ENCODE data around the gene ME2. TPM values are rescaled to one million over a fixed set of nuclear protein-coding genes. Genes with fewer than 3 reads are reported as not detected.

The ME2 gene
- total and polyA plus RNA-seq, 2 donors (not counting 1 experiment from before 2014, with no cell fraction given): 28.4 to 57.8 TPM

DNA sequence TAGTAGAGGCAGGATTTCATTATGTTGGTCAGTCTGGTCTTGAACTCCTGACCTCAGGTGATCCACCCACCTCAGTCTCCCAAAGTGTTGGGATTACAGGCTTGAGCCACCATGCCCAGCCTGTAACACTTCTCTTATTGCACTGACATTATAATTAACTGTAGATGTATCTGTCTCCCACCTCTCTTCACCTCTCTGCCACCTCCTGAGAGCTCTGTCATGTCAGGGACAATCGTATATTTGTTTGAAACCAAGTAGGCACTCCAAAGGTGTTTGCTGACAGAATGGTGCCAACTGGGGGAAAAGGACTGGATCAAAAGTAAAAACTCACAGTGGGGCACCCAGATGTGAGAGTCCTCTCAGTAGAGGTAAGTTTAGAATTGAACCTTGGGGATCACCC lies 17.3 kb upstream of the ME2 start:
- Mint-ChIP-seq H3K27me3 (no peaks in the 10 kb centered on the region), H3K4me3 (no peak overlapping the region), H3K4me1 (peaks cover 10% of the 10 kb centered on the region), H3K27ac (no peak overlapping the region), H3K9me3 (ENCODE audit: insufficient read depth) (no peaks in the 10 kb centered on the region)
- no peak overlapping the region for H3K27ac ChIP-seq (ENCODE audit: low read length in 2 of 2)
- ChIA-PET POLR2A (interaction anchor here (2.1 kb wide), 1 partner anchor 17 kb away, joined by 10 read pairs; the partner anchor contains the start of gene ME2), CTCF (no interaction called here)
- no peaks in the 10 kb centered on the region for H3K79me2 ChIP-seq (ENCODE audit: control insufficient read depth, insufficient read depth, low read length)
- intact Hi-C loops (cut with micrococcal nuclease): no loop called here
- DNase-seq: no peak
- H2AFZ ChIP-seq (ENCODE audit: insufficient read depth, low read depth, low read length, poor library complexity, severe bottlenecking): no peak overlapping the region
- H3K9me3 ChIP-seq (ENCODE audit: control extremely low read depth in 1 of 3, control insufficient read depth in 2 of 3, insufficient read depth in 1 of 3, low read length in 2 of 3): no peaks in the 10 kb centered on the region
- H3K27me3 ChIP-seq (replicated peaks in 1 of 4; ENCODE audit: control extremely low read depth in 1 of 4, control insufficient read depth in 3 of 4, insufficient read depth in 4 of 4, low read length in 3 of 4): peaks cover 0 to 6% (median 0%) of the 10 kb centered on the region in 4 experiments
- no peaks in the 10 kb centered on the region for H4K20me1 ChIP-seq (ENCODE audit: control insufficient read depth, insufficient read depth, low read length, poor library complexity, severe bottlenecking)
- TF ChIP-seq, protein P1, sequence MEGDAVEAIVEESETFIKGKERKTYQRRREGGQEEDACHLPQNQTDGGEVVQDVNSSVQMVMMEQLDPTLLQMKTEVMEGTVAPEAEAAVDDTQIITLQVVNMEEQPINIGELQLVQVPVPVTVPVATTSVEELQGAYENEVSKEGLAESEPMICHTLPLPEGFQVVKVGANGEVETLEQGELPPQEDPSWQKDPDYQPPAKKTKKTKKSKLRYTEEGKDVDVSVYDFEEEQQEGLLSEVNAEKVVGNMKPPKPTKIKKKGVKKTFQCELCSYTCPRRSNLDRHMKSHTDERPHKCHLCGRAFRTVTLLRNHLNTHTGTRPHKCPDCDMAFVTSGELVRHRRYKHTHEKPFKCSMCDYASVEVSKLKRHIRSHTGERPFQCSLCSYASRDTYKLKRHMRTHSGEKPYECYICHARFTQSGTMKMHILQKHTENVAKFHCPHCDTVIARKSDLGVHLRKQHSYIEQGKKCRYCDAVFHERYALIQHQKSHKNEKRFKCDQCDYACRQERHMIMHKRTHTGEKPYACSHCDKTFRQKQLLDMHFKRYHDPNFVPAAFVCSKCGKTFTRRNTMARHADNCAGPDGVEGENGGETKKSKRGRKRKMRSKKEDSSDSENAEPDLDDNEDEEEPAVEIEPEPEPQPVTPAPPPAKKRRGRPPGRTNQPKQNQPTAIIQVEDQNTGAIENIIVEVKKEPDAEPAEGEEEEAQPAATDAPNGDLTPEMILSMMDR (IDR thresholded peaks at IDR 0.05): no peak
- TF ChIP-seq EZH2 (IDR thresholded peaks at IDR 0.05; ENCODE audit: borderline replicate concordance, insufficient read depth, low read depth, low read length, poor library complexity, severe bottlenecking): no peak
- H3K36me3 ChIP-seq (replicated peaks in 1 of 2; ENCODE audit: control extremely low read depth in 1 of 2, control insufficient read depth in 1 of 2, extremely low read depth in 1 of 2, insufficient read depth in 2 of 2, low read length in 1 of 2): no peaks in the 10 kb centered on the region
- peaks cover 13 to 15% of the 10 kb centered on the region in 2 donors for H3K4me1 ChIP-seq (ENCODE audit: control insufficient read depth in 2 of 2, insufficient read depth in 2 of 2, low read length in 2 of 2)
- H3K4me3 ChIP-seq (ENCODE audit: control extremely low read depth in 1 of 5, extremely low read depth in 1 of 5, insufficient read depth in 1 of 5, low read depth in 2 of 5, low read length in 4 of 5): no peak overlapping the region
- no peak for ATAC-seq (ENCODE audit: low read depth)
- H3K4me2 ChIP-seq (replicated peaks; ENCODE audit: low read depth, low read length, poor library complexity, severe bottlenecking): no peak overlapping the region
- no peak overlapping the region for H3K9ac ChIP-seq (ENCODE audit: low read length)
- no CpG with 5 or more reads among the region's 1 CpG for WGBS (ENCODE audit: insufficient coverage)

DNA sequence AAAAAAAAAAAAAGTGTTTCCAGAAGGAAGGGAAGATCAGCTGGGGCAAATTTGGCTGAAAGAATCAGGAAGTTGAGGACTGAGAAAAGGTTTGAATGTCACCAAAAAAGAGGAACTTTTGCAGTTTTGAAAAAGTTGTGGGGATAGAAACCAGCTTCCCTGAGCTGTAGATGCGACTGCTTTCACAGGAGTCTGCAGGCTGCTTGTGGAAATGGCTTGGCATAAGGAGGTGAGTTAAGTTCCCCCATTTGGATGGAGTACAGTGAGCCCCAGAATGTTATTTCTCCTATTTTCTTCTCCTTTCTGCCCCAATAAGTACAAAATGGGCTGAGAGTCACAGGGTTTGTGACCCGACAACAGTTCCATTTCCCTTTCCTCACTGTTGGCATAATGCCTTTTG lies 16.5 kb upstream of the ME2 start:
- Histone ChIP-seq H3K79me2 (ENCODE audit: control insufficient read depth, insufficient read depth, low read length) (no peaks in the 10 kb centered on the region), H3K36me3 (replicated peaks in 1 of 2; ENCODE audit: control extremely low read depth in 1 of 2, control insufficient read depth in 1 of 2, extremely low read depth in 1 of 2, insufficient read depth in 2 of 2, low read length in 1 of 2) (no peaks in the 10 kb centered on the region), H3K9ac (ENCODE audit: low read length) (peak overlapping the region; percentile 5), H3K27ac (ENCODE audit: low read length in 2 of 2) (no peak overlapping the region), H3K4me3 (ENCODE audit: control extremely low read depth in 1 of 5, extremely low read depth in 1 of 5, insufficient read depth in 1 of 5, low read depth in 2 of 5, low read length in 4 of 5) (no peak overlapping the region), H4K20me1 (ENCODE audit: control insufficient read depth, insufficient read depth, low read length, poor library complexity, severe bottlenecking) (no peaks in the 10 kb centered on the region), H3K4me2 (replicated peaks; ENCODE audit: low read depth, low read length, poor library complexity, severe bottlenecking) (peak overlapping the region; percentile 47), H2AFZ (ENCODE audit: insufficient read depth, low read depth, low read length, poor library complexity, severe bottlenecking) (peak overlapping the region; percentile 46), H3K9me3 (ENCODE audit: control extremely low read depth in 1 of 3, control insufficient read depth in 2 of 3, insufficient read depth in 1 of 3, low read length in 2 of 3) (no peaks in the 10 kb centered on the region), H3K4me1 (ENCODE audit: control insufficient read depth in 2 of 2, insufficient read depth in 2 of 2, low read length in 2 of 2) (peaks cover 13 to 15% of the 10 kb centered on the region in 2 donors), H3K27me3 (replicated peaks in 1 of 4; ENCODE audit: control extremely low read depth in 1 of 4, control insufficient read depth in 3 of 4, insufficient read depth in 4 of 4, low read length in 3 of 4) (peaks cover 0 to 6% (median 0%) of the 10 kb centered on the region in 4 experiments)
- no peaks in the 10 kb centered on the region for H3K9me3 Mint-ChIP-seq (ENCODE audit: insufficient read depth)
- H3K27me3 Mint-ChIP-seq: no peaks in the 10 kb centered on the region
- intact Hi-C loops (cut with micrococcal nuclease): no loop called here
- DNase-seq (peak; percentile 40), ATAC-seq (ENCODE audit: low read depth) (no peak)
- ChIA-PET CTCF (interaction anchor here (0.7 kb wide), 1 partner anchor 321 kb away, joined by 4 read pairs; no protein-coding TSS in a partner anchor), POLR2A (interaction anchor here (2.1 kb wide), 1 partner anchor 16 kb away, joined by 10 read pairs; the partner anchor contains the start of gene ME2)
- WGBS (ENCODE audit: insufficient coverage): 0% methylated on average over 2 of the region's 2 CpGs
- H3K27ac Mint-ChIP-seq: peak overlapping the region; percentile 63
- TF ChIP-seq, protein P1 (IDR thresholded peaks at IDR 0.05): no peak
- TF ChIP-seq EZH2 (IDR thresholded peaks at IDR 0.05; ENCODE audit: borderline replicate concordance, insufficient read depth, low read depth, low read length, poor library complexity, severe bottlenecking): no peak
- H3K4me3 Mint-ChIP-seq: peak overlapping the region; percentile 64
- H3K4me1 Mint-ChIP-seq: peaks cover 10% of the 10 kb centered on the region

All from B cell (primary cell).